Endometrium (tissue), 2 donors: ENCODE measurements around the gene EEFSEC.

Experiments
- FAIRE-seq: peaks from 2 replicates; lab custom pipeline; 2012; peaks lifted over from hg19 to GRCh38; lab: Jason Lieb, UNC
- donor health status: control.
- donor health status: control.

EEFSEC gene

DNA sequence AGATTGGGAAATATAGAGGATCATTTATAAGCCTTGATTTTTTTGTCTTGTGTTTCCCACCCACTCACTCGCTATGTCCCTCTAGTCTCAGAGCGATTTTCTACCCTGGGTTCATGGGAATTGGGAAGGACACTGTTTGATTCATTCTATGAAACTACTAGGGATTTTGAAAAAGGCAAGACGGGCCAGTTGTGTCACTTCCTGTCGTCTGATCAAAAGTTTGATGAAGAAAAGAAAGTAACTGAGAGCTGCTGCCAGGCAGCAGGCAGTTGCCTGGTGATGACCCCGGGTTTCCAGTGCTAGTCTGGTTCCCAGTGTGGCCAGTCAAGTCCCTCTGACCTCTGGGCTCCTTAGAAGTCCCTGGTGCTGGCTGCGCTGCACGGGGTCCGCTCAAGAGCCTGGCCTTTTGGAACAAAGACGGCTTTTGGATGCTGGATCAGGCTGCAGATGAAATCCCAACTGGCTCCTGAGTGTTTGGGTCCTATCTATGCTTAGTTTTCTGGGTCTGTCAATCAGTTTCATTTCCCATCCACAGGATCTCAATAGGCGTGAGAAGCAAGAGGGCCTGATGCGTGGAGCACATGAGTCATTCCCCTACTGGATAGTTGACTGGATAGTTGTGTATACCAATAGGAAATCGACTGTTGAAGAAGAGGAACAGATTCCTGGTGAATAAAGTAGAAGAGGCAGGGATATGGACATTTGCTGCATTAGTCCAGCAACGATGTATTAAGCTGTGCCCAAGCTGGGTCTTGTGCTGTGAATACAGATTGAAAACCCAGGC, 89.7 kb downstream of the EEFSEC start:
- no peak for FAIRE-seq

- FAIRE-seq, result no peak
Observed at GRCh38 chr3:128243602-128244504, 90.6 kb downstream of the EEFSEC start.

DNA sequence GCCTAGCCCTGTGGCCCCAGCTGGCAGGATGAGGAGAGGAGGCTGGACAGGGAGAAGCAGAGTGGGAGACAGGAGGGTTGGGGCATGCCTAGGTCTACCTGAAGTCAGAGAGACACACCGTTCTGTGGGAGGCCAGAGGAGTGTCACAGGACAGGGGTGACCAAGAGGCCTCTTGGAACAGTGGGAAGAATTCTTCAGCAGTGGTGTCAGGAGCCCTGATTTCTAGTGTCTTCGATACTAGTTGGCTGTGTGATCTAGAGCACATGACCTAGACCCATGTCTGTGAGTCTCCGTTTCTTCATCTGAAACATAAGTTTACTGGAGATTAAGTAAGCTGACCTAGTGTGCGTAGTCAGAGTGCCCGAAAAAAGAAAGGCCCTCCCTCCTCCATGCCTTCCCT, 92.2 kb downstream of the EEFSEC start:
- no peak for FAIRE-seq

GRCh38 chr3:128247666-128248409, 94.6 kb downstream of the EEFSEC start:
- no peak for FAIRE-seq

- no peak for FAIRE-seq
Observed at GRCh38 chr3:128252083-128252482, 98.8 kb downstream of the EEFSEC start.

DNA sequence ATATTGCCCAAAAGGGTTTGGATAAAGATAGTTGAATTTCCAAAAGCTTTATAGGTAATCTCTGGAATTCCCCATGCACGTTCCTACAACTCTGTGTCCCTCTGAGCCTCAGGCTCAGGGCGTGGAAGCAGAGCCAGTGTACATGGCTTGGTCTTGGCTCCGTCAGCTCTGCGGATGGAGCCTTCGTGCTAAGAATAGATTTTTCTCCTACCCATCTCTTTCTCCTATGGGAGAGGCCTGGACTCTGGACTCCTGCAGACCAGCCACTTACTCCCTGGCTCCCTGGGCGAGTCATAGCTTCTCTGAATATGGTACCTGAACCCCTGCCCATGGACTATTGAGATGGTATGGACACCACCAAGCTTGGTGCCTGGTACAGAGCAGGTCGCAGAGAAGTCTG, 99.9 kb downstream of the EEFSEC start:
- no peak for FAIRE-seq

DNA sequence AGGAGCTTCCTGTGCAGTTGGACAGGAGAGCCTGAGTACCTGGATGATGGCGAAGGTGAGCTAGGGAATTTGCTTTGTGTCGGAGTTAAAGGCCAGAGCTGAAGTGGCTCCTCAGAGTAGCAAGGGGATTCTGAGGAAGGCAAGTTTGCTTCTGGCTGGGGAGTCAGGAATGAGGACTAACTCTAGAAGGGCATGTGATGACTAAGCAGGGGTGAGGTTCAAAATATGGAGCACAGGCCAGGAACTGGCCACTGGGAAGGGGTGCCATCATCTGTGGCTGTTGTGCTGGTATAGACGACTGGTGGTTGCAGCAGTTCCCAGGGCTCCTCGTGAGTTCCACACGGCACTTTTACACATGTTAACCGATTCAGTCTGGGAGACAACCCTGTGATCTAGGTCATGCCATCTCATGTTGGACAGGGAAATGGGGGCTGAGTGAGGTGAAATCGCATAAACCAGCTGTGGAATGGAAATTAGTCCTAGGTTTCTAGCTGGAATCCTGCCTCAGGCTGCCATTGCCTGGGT, 100.8 kb downstream of the EEFSEC start:
- no peak for FAIRE-seq

DNA sequence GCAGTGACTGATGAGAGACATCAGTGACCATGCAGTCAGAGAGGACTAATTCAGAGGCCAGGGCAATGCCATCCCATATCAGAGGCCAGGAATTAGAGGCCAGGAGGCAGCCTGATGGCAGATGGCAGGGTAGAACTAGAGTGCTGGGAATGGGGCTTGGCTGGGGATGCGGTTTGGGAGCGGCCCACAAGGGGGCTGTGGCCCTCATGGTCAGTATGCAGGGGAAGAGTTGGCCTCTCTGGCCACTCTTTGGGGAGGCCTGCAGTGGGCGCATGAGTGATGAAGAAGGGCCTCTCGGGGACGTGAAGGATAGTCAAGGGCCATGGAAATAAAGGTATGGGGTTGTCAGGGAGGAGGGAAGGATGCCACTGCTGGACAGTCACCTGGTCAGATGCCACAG, 101.7 kb downstream of the EEFSEC start:
- FAIRE-seq, result no peak

DNA sequence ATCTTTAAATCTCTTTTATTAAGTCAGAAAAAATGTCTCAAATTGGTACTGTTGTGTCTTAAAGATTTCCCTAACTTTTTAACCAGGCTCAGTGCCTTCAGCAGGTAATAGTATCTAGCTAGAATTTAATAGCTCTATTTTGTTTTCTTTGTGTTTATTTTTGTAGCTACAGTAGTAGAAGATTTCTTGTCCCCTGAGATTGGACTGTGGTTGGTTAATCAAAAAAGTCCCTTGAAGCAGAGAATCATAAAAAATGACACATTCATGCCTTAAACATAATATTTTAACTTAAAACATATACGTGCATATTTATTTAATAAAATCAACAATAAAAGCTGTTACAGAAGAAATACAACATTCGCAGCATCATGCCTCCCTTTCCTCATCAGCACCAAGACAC, 102.8 kb downstream of the EEFSEC start:
- no peak for FAIRE-seq

GRCh38 chr3:128257632-128258031, 104.4 kb downstream of the EEFSEC start:
- no peak for FAIRE-seq

- no peak for FAIRE-seq
Observed at GRCh38 chr3:128260275-128260674, 107.0 kb downstream of the EEFSEC start.

DNA sequence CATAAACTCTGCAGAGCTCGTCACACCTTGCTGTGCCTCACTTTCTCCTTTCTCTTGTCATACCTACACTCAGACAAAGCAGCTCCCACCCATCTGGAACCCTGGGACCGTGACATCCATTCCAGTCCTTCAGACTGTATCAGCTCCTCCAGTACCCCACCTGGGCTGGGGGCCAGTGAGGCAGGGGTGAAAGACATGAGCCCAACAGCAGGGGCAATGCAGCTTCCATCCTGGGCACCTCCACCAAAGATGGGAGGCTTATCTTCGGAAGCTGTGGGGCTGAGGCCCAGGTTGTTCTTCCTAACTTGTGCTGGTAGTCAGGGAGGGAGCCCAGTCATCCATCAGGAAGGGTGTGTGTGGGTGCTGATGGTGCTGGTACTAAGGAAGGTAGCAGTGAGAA, 109.2 kb downstream of the EEFSEC start:
- FAIRE-seq, result no peak

- FAIRE-seq, result no peak
Observed at GRCh38 chr3:128263118-128263517, 109.8 kb downstream of the EEFSEC start.

DNA sequence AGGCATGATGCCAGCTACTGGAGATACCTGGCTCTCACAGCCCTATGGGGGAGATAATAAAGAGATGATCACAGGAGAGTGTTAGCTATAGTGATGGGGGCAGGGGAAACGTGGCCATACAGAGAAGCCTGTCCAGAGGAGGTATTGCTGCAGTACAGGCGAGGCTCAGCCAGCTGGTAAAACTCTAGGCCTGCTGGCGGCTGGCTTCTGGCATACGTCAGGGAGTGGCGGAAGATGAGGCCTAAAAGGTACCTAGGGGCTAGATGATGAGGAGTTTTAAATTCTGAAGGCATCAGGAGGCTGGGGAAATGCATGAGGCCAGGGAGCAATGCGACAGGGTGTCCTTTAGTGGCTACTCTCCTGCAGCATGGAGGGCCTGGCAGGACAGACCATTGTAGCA, 110.7 kb downstream of the EEFSEC start:
- FAIRE-seq, result no peak

- no peak for FAIRE-seq
Observed at GRCh38 chr3:128266453-128266852, 113.2 kb downstream of the EEFSEC start.

DNA sequence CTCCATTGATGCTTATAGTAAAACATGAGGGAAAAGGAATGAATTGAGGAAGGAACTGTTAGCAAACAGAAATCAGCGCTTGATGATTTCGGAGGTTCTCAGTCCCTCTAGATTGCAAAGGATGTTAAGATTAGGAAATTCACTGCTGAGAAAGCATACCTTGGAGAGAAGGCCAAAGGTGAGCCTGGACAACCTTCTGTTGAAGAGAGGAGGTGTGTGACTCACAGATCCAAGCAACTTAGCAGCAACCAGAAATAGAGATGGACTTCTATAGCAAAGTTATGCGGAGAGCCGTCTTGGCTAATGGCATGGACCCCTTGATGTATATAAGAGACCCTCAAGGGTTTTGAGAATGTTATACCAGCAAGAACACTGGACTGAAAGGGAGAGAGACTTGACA, 114.3 kb downstream of the EEFSEC start:
- no peak for FAIRE-seq

DNA sequence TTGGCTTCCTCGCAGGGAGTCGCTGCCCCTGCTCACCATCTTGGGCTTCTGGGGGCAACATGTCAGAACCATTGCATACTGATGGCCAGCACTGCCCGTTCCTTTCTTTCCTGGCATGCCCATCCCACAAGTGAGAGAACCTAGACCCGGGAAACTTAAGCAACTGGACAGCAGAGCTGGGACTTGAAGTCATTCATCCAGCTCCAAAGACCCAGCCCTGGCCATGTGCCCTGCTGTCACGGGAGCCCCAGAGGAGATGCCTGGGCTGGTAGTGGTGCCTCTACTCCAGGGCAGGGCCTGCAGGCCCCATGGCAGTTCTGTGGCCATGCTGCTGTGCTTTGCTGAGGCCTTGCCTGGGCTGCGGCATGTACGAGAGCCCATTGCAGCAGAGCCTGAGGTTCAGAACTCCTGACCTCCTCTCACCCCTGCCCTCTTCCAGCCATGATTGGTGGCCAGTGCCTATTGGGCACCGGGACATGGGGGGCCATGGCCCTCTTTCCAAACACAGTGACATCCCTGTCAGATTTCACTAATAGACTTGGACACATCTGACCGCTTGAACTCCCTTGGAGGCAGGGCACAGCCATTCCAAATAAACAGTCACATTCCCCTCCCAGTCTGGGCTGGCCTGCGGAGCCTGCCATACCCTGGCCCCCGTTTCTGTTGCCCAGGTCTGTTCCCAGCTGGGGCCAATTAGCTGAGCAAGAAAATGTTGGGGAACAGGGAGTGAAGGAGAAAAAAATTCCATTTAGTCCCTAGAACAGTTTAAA, 115.9 kb downstream of the EEFSEC start:
- no peak for FAIRE-seq

GRCh38 chr3:128269796-128270195, 116.5 kb downstream of the EEFSEC start:
- FAIRE-seq, result no peak

DNA sequence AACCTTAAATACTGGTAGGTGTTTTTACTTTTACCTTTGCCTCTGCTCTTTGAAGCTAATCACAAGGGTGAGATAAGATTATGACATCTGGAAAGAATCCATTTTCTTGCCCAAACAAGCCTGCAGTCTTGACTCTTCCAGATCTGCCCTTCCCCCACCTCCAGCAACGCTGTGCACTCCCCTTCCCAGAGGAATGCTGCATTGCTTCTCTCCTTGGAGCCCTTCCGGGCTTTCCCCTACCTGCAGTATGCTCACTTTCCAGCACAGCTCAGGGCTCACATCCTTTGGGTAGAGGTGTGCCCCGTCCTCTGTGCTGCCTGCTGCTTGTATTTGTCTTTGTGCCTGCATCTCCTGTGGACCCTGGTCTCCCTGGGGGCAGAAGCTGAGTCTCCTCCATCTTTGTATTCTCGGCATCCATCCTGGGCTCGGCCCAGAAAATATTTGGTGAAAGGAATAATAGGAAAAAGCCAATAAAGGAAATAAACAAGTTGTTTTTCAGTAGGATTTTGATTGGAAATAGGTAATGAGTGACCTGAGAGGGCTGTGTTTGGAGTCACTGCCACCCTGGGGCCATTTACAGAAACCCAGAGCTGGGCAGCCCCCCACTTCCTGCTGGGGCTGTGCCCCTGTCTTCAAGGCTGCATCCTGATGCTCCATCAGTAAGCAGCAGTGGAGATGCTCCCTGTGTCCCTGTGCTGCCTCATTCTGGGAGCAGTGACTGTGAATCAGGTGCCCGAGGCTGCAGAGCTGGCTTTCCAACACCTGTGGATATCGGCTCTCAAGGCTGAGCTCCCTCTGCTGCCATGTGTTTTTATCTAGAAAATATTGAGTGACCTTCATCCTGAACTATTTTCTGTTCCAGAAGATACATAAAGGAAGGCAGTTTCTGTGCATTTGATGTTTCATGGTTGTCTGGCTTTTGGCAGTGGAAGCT, 117.5 kb downstream of the EEFSEC start:
- FAIRE-seq, result no peak

- FAIRE-seq, result no peak
Observed at GRCh38 chr3:128271536-128272332, 118.5 kb downstream of the EEFSEC start.
